HCT116 (cell line): ENCODE results near the gene INSIG2. TPM values are rescaled to one million over a fixed set of nuclear protein-coding genes. Genes with fewer than 3 reads are reported as not detected.
A peak's percentile ranks its signal among the peaks of the same experiment; 100 is the strongest.

Experiments used
- ATAC-seq: fragments of 200-7000 bp; cut with Tn5 transposase; 2 replicates; pipeline ENCODE4 v1.9.1; 2020; ENCODE audit warnings: mild to moderate bottlenecking, moderate library complexity
- BruUV-seq: library from RNA; stranded (reverse); fragments of 400-500 nt; replicated peaks from 2 replicates; lab custom pipeline; 2021; lab: Mats Ljungman, UMichigan
- CTCF ChIA-PET: fragments of 300-600 bp; sonication (Branson Sonifier 250); formaldehyde crosslinking; loops from one replicate; lab custom pipeline; 2021; ENCODE audit warnings: antibody characterized with exemption; lab: Charles Lee
- POLR2A ChIA-PET: fragments of 300-600, 350-600 bp; sonication (Branson Sonifier 250); formaldehyde crosslinking; loops from one replicate; lab custom pipeline; 2021; ENCODE audit warnings: antibody characterized with exemption; lab: Charles Lee
- RAD21 ChIA-PET, 2 experiments: fragments of 300-600 bp; sonication (Branson Sonifier 250); formaldehyde crosslinking; loops; one replicate each; lab custom pipeline; 2023; ENCODE audit warnings: low total read pairs in 2 of 2; ENCODE audit not compliant: uncharacterized antibody in 2 of 2, unreplicated experiment in 2 of 2, low non-redundant PET in 1 of 2; lab: Charles Lee
- DNase-seq: peaks from one replicate; pipeline ENCODE4 v3.0.0-alpha.2; 2010; ENCODE audit warnings: low read depth, low spot score
- H2AFZ ChIP-seq: fragments of 200-600 bp; shearing (Covaris generic), sonication (generic); 2 replicates; pipeline ENCODE4 v1.6.1; 2017; ENCODE audit warnings: low read depth, mixed run types, mixed read lengths, antibody characterized with exemption, low read length; ENCODE audit not compliant: poor library complexity, severe bottlenecking
- H3K27ac ChIP-seq: 2 replicates; pipeline ENCODE4 v1.5.1; 2012; ENCODE audit warnings: low read depth, low read length
- H3K27me3 ChIP-seq: fragments of 200-600 bp; sonication (generic); 2 replicates; pipeline ENCODE4 v1.6.1; 2016; ENCODE audit warnings: mixed run types, low read length, mixed read lengths; ENCODE audit not compliant: insufficient read depth
- H3K36me3 ChIP-seq, 2 experiments: fragments of 200-500 bp in 1 of 2; fragments of 200-600 bp in 1 of 2; sonication (Bioruptor generic) in 1 of 2; sonication (generic) in 1 of 2; 2 replicates each; pipeline versions ENCODE4 v1.5.1 to v1.6.1; 2014 to 2016; ENCODE audit warnings: low read length in 2 of 2, inconsistent platforms in 1 of 2, mixed read lengths in 1 of 2, mixed run types in 1 of 2; ENCODE audit not compliant: insufficient read depth in 2 of 2, control insufficient read depth in 1 of 2
- H3K4me1 ChIP-seq, 2 experiments: fragments of 200-600 bp in 1 of 2; sonication (generic) in 1 of 2; 2 replicates each; pipeline versions ENCODE4 v1.5.1 to v1.6.1; 2012 to 2017; ENCODE audit warnings: low read length in 2 of 2, inconsistent platforms in 1 of 2, mild to moderate bottlenecking in 1 of 2, mixed read lengths in 1 of 2, mixed run types in 1 of 2, moderate library complexity in 1 of 2; ENCODE audit not compliant: insufficient read depth in 2 of 2, control insufficient read depth in 1 of 2
- H3K4me2 ChIP-seq: fragments of 200-600 bp; sonication (generic); 2 replicates; pipeline ENCODE4 v1.6.1; 2017; ENCODE audit warnings: mixed run types, low read length, mixed read lengths
- H3K4me3 ChIP-seq, 2 experiments: fragments of 200-600 bp in 1 of 2; sonication (generic) in 1 of 2; replicated peaks in 1 of 2; 2 replicates each; pipeline ENCODE4 v1.5.1; 2011 to 2016; ENCODE audit warnings: low read length in 2 of 2, control low read depth in 1 of 2, low read depth in 1 of 2, mild to moderate bottlenecking in 1 of 2, mixed read lengths in 1 of 2, mixed run types in 1 of 2
- H3K79me2 ChIP-seq: fragments of 200-600 bp; sonication (generic); 2 replicates; pipeline ENCODE4 v1.6.1; 2017; ENCODE audit warnings: mild to moderate bottlenecking, mixed run types, low read length, moderate library complexity, mixed read lengths; ENCODE audit not compliant: insufficient read depth
- H3K9ac ChIP-seq: fragments of 200-600 bp; sonication (generic); 2 replicates; pipeline ENCODE4 v1.6.1; 2016; ENCODE audit warnings: low read length, mixed read lengths
- H3K9me2 ChIP-seq: fragments of 200-600 bp; sonication (generic), shearing (Covaris generic); 2 replicates; pipeline ENCODE4 v1.6.1; 2017; ENCODE audit warnings: mixed run types, mild to moderate bottlenecking, moderate library complexity; ENCODE audit not compliant: insufficient read depth
- H3K9me3 ChIP-seq, 2 experiments: fragments of 200-500 bp in 1 of 2; fragments of 200-600 bp in 1 of 2; sonication (Bioruptor generic) in 1 of 2; sonication (generic) in 1 of 2; 2 replicates each; pipeline ENCODE4 v1.6.1; 2014 to 2017; ENCODE audit warnings: low read length in 2 of 2, mixed read lengths in 2 of 2, inconsistent platforms in 1 of 2, low read depth in 1 of 2, mild to moderate bottlenecking in 1 of 2, mixed run types in 1 of 2, moderate library complexity in 1 of 2; ENCODE audit not compliant: control insufficient read depth in 1 of 2, insufficient read depth in 1 of 2
- H4K20me1 ChIP-seq: fragments of 200-600 bp; sonication (generic), shearing (Covaris generic); 2 replicates; pipeline ENCODE4 v1.6.1; 2017; ENCODE audit warnings: mixed run types, mild to moderate bottlenecking, moderate library complexity; ENCODE audit not compliant: insufficient read depth
- CEBPB ChIP-seq: IDR thresholded peaks from 2 replicates; pipeline ENCODE4 v1.6.1; 2012; ENCODE audit warnings: low read depth
- CTCF ChIP-seq, 3 experiments: fragments of 200-600 bp in 1 of 3; sonication (generic) in 1 of 3; IDR thresholded peaks in 2 of 3; conservative IDR thresholded peaks in 1 of 3; 2 replicates each; pipeline ENCODE4 v1.5.1; 2012 to 2017; ENCODE audit warnings: low read depth in 2 of 3, low read length in 2 of 3, antibody characterized with exemption in 1 of 3, borderline replicate concordance in 1 of 3, control low read depth in 1 of 3, mild to moderate bottlenecking in 1 of 3, mixed read lengths in 1 of 3, mixed run types in 1 of 3, moderate library complexity in 1 of 3; ENCODE audit not compliant: insufficient read depth in 1 of 3
- EGR1 ChIP-seq: IDR thresholded peaks from 2 replicates; pipeline ENCODE4 v1.6.1; 2012; ENCODE audit warnings: low read depth
- MAX ChIP-seq: IDR thresholded peaks from 2 replicates; pipeline ENCODE4 v1.6.1; 2012
- RAD21 ChIP-seq: IDR thresholded peaks from 2 replicates; pipeline ENCODE4 v1.6.1; 2012; ENCODE audit warnings: low read depth, mild to moderate bottlenecking
- SRF ChIP-seq: IDR thresholded peaks from 2 replicates; pipeline ENCODE4 v1.6.1; 2012; ENCODE audit warnings: low read depth
- intact Hi-C: fragments of 100-400 bp; cut with micrococcal nuclease; formaldehyde crosslinking; loops from 2 replicates; pipeline ENCODE4 v1.10.0; 2022
- total RNA-seq: library from RNA; stranded (reverse); gene quantifications from one replicate; pipeline ENCODE4 v1.2.1, GENCODE V29; 2021; ENCODE audit not compliant: unreplicated experiment

INSIG2 gene
- total RNA-seq, 1 experiment from 2014 or later: 21.8 TPM

GRCh38 chr2:118046634-118047210 lies 41.5 kb upstream of the INSIG2 start:
- no peak overlapping the region for H3K4me3 ChIP-seq
- no peaks in the 10 kb centered on the region for H3K9me2 ChIP-seq
- POLR2A ChIA-PET: interaction anchor here (1.0 kb wide), 1 partner anchor 17 kb away, joined by 3 read pairs; no protein-coding TSS in a partner anchor
- RAD21 ChIA-PET: interaction anchor here (0.9 to 1.9 kb wide), 5 partner anchors 122 to 809 kb away, joined by 3 to 9 read pairs (median 4); no protein-coding TSS in a partner anchor
- BruUV-seq: no TSS peak
- H2AFZ ChIP-seq: peak overlapping the region; percentile 98
- CTCF ChIA-PET: interaction anchor here (0.6 to 3.2 kb wide), 45 partner anchors 9 to 835 kb away, joined by 3 to 42 read pairs (median 3); no protein-coding TSS in a partner anchor
- intact Hi-C loops: loop anchor here (1.0 to 10.0 kb wide), 6 partner anchors 156 to 818 kb away; no protein-coding TSS in a partner anchor
- no peak overlapping the region for H3K27ac ChIP-seq
- ATAC-seq (peak; percentile 69), DNase-seq (peak; percentile 26)
- peaks cover 0 to 24% of the 10 kb centered on the region in 2 experiments; a peak in 2 of 4 replicates for H3K4me1 ChIP-seq
- H4K20me1 ChIP-seq: no peaks in the 10 kb centered on the region
- H3K27me3 ChIP-seq: no peaks in the 10 kb centered on the region
- TF ChIP-seq CTCF (IDR thresholded peaks at IDR 0.05 in 2 of 3, conservative IDR thresholded peaks at IDR 0.05 in 1 of 3; ENCODE audit: borderline replicate concordance in 1 of 3, insufficient read depth in 1 of 3, low read depth in 2 of 3, low read length in 2 of 3): peak; percentile 56 to 76 (median 73)
- peak; percentile 18; the same call in 1 of the 2 replicates for TF ChIP-seq MAX
- TF ChIP-seq CEBPB: no peak
- TF ChIP-seq RAD21: peak; percentile 88
- peak; percentile 29; the same call in 1 of the 2 replicates for TF ChIP-seq SRF
- TF ChIP-seq EGR1: no peak
- no peak overlapping the region for H3K9ac ChIP-seq
- peak overlapping the region; percentile 52 for H3K4me2 ChIP-seq
- H3K36me3 ChIP-seq: no peaks in the 10 kb centered on the region
- no peaks in the 10 kb centered on the region for H3K9me3 ChIP-seq
- H3K79me2 ChIP-seq: no peaks in the 10 kb centered on the region
